GM12878 (cell line): Measurements from ENCODE around the gene CEP19.

ENCODE experiments used
- BHLHE40 ChIP-seq, 2 experiments: fragments of 450-650 bp in 1 of 2; IDR thresholded peaks; 2 replicates each; pipeline ENCODE4 v1.6.1; 2011 to 2017; ENCODE audit warnings: low read depth in 2 of 2, borderline replicate concordance in 1 of 2, improper control_type of control experiment in 1 of 2, low read length in 1 of 2, mild to moderate bottlenecking in 1 of 2
- CTCF ChIP-seq, 3 experiments: IDR thresholded peaks in 2 of 3; conservative IDR thresholded peaks in 1 of 3; 2 replicates each; pipeline ENCODE4 v1.5.1; 2011; ENCODE audit warnings: low read depth in 3 of 3, low read length in 3 of 3, mild to moderate bottlenecking in 3 of 3, control low read depth in 2 of 3, moderate library complexity in 2 of 3, inconsistent platforms in 1 of 3, mixed read lengths in 1 of 3; ENCODE audit not compliant: control insufficient read depth in 2 of 3, insufficient read depth in 1 of 3; ENCODE audit errors: extremely low read depth in 1 of 3
- EZH2 ChIP-seq: IDR thresholded peaks from 2 replicates; pipeline ENCODE4 v1.6.1; 2012; ENCODE audit warnings: low read depth, mild to moderate bottlenecking, control low read depth, inconsistent platforms, low read length, borderline replicate concordance; ENCODE audit not compliant: control insufficient read depth
- NFIC ChIP-seq: IDR thresholded peaks from 2 replicates; pipeline ENCODE4 v1.6.1; 2012; ENCODE audit warnings: low read depth, mild to moderate bottlenecking, inconsistent platforms, low read length, moderate library complexity
- POLR2A ChIP-seq: IDR thresholded peaks from 2 replicates; pipeline ENCODE4 v1.6.1; 2011; ENCODE audit warnings: low read depth, mild to moderate bottlenecking, low read length
- REST ChIP-seq: IDR thresholded peaks from 2 replicates; pipeline ENCODE4 v1.6.1; 2012; ENCODE audit warnings: mild to moderate bottlenecking, low read depth, low read length
- SIN3A ChIP-seq: IDR thresholded peaks from 2 replicates; pipeline ENCODE4 v1.6.1; 2012; ENCODE audit warnings: low read depth, low read length, improper control_type of control experiment
- SRF ChIP-seq, 2 experiments: IDR thresholded peaks; 2 replicates each; pipeline ENCODE4 v1.6.1; 2011; ENCODE audit warnings: low read depth in 2 of 2, low read length in 2 of 2, mild to moderate bottlenecking in 1 of 2, moderate library complexity in 1 of 2
- TBL1XR1 ChIP-seq: IDR thresholded peaks from 2 replicates; pipeline ENCODE4 v1.6.1; 2012; ENCODE audit warnings: low read depth, low read length, improper control_type of control experiment
- USF1 ChIP-seq: IDR thresholded peaks from 2 replicates; pipeline ENCODE4 v1.6.1; 2011; ENCODE audit warnings: borderline replicate concordance, low read depth, mild to moderate bottlenecking, moderate library complexity, mixed read lengths, low read length; ENCODE audit not compliant: insufficient read depth; ENCODE audit errors: extremely low read length
- TF ChIP-seq, protein P1 (sequence below): fragments of 150-350 bp; IDR thresholded peaks from 2 replicates; pipeline ENCODE4 v1.6.1; 2016; ENCODE audit warnings: low read depth, low read length
- TF ChIP-seq, protein P2 (sequence below): IDR thresholded peaks from 2 replicates; pipeline ENCODE4 v1.6.1; 2012; ENCODE audit warnings: low read depth, low read length, improper control_type of control experiment

- TF ChIP-seq POLR2A (no peak), CTCF (IDR thresholded peaks at IDR 0.05 in 2 of 3, conservative IDR thresholded peaks at IDR 0.05 in 1 of 3; ENCODE audit: control insufficient read depth in 2 of 3, extremely low read depth in 1 of 3, insufficient read depth in 1 of 3, low read depth in 3 of 3, low read length in 3 of 3) (no peak), EZH2 (no peak), BHLHE40 (IDR thresholded peaks at IDR 0.05; ENCODE audit: borderline replicate concordance in 1 of 2, low read depth in 2 of 2, low read length in 1 of 2) (peak; percentile 76), REST (no peak), SIN3A (no peak), SRF (IDR thresholded peaks at IDR 0.05; ENCODE audit: low read depth in 2 of 2, low read length in 2 of 2) (no peak), USF1 (no peak), NFIC (no peak; the same call in 1 of the 2 replicates), TBL1XR1 (no peak)
- TF ChIP-seq, protein P1, sequence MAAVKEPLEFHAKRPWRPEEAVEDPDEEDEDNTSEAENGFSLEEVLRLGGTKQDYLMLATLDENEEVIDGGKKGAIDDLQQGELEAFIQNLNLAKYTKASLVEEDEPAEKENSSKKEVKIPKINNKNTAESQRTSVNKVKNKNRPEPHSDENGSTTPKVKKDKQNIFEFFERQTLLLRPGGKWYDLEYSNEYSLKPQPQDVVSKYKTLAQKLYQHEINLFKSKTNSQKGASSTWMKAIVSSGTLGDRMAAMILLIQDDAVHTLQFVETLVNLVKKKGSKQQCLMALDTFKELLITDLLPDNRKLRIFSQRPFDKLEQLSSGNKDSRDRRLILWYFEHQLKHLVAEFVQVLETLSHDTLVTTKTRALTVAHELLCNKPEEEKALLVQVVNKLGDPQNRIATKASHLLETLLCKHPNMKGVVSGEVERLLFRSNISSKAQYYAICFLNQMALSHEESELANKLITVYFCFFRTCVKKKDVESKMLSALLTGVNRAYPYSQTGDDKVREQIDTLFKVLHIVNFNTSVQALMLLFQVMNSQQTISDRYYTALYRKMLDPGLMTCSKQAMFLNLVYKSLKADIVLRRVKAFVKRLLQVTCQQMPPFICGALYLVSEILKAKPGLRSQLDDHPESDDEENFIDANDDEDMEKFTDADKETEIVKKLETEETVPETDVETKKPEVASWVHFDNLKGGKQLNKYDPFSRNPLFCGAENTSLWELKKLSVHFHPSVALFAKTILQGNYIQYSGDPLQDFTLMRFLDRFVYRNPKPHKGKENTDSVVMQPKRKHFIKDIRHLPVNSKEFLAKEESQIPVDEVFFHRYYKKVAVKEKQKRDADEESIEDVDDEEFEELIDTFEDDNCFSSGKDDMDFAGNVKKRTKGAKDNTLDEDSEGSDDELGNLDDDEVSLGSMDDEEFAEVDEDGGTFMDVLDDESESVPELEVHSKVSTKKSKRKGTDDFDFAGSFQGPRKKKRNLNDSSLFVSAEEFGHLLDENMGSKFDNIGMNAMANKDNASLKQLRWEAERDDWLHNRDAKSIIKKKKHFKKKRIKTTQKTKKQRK, result no peak
- TF ChIP-seq, protein P2, sequence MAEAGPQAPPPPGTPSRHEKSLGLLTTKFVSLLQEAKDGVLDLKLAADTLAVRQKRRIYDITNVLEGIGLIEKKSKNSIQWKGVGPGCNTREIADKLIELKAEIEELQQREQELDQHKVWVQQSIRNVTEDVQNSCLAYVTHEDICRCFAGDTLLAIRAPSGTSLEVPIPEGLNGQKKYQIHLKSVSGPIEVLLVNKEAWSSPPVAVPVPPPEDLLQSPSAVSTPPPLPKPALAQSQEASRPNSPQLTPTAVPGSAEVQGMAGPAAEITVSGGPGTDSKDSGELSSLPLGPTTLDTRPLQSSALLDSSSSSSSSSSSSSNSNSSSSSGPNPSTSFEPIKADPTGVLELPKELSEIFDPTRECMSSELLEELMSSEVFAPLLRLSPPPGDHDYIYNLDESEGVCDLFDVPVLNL, result no peak
Observed at GRCh38 chr3:196740481-196741248, 28.6 kb upstream of the CEP19 start.
